NCI-H774 (cell line): ENCODE results near the gene KRTAP2-3.
"Not testable (repeated sequence)": the region's sequence is repeated elsewhere in the genome, so short reads cannot be mapped to it uniquely, and the experiment has no call there.

Experiments used
- DNase-seq: peaks from one replicate; lab custom pipeline; 2025; lab: John Stamatoyannopoulos, UW

KRTAP2-3 gene

GRCh38 chr17:41067281-41067680, 7.4 kb upstream of the KRTAP2-3 start:
- DNase-seq: no peak

- DNase-seq: no peak
Observed at GRCh38 chr17:41065829-41066624, 6.1 kb upstream of the KRTAP2-3 start, which contains the start of gene KRTAP2-4. KRTAP2-4 (minus strand) TSS chr17:41065879; CDS start chr17:41065845, 34 bp downstream.

GRCh38 chr17:41065016-41065689, 5.2 kb upstream of the KRTAP2-3 start:
- not testable (repeated sequence) for DNase-seq

GRCh38 chr17:41064301-41064700, 4.4 kb upstream of the KRTAP2-3 start:
- no peak for DNase-seq

GRCh38 chr17:41063449-41063848, 3.5 kb upstream of the KRTAP2-3 start:
- no peak for DNase-seq

GRCh38 chr17:41061964-41062363, 2.0 kb upstream of the KRTAP2-3 start:
- no peak for DNase-seq

- DNase-seq: not testable (repeated sequence)
Observed at GRCh38 chr17:41059276-41060051, 450 bp downstream of the KRTAP2-3 start.

GRCh38 chr17:41058741-41059140, 1.2 kb downstream of the KRTAP2-3 start:
- DNase-seq: no peak

GRCh38 chr17:41057547-41057946, 2.4 kb downstream of the KRTAP2-3 start:
- no peak for DNase-seq

- not testable (repeated sequence) for DNase-seq
Observed at GRCh38 chr17:41055130-41055529, 4.8 kb downstream of the KRTAP2-3 start, which contains the start of gene KRTAP2-2. KRTAP2-2 (minus strand) TSS chr17:41055230; CDS start chr17:41055211, 19 bp downstream.

GRCh38 chr17:41054556-41054955, 5.4 kb downstream of the KRTAP2-3 start:
- DNase-seq: not testable (repeated sequence)

- DNase-seq: no peak
Observed at GRCh38 chr17:41054025-41054424, 5.9 kb downstream of the KRTAP2-3 start.

GRCh38 chr17:41052566-41052965, 7.3 kb downstream of the KRTAP2-3 start:
- no peak for DNase-seq

GRCh38 chr17:41049110-41049509, 10.8 kb downstream of the KRTAP2-3 start:
- no peak for DNase-seq

- DNase-seq: no peak
Observed at GRCh38 chr17:41048441-41048840, 11.5 kb downstream of the KRTAP2-3 start.

GRCh38 chr17:41046735-41047465, 13.0 kb downstream of the KRTAP2-3 start, which contains the start of gene KRTAP2-1:
KRTAP2-1 (minus strand) TSS chr17:41047316; CDS start chr17:41047267, 49 bp downstream.
- DNase-seq: not testable (repeated sequence)

- no peak for DNase-seq
Observed at GRCh38 chr17:41042953-41043352, 17.0 kb downstream of the KRTAP2-3 start.

GRCh38 chr17:41040783-41041571, 18.9 kb downstream of the KRTAP2-3 start, which contains the start of gene KRTAP1-1:
KRTAP1-1 (minus strand) TSS chr17:41041450; CDS start chr17:41041397, 53 bp downstream.
- DNase-seq: peak; percentile 76

GRCh38 chr17:41037853-41038350, 22.0 kb downstream of the KRTAP2-3 start:
- DNase-seq: no peak

- peak; percentile 90 for DNase-seq
Observed at GRCh38 chr17:41034346-41034935, 25.5 kb downstream of the KRTAP2-3 start, which contains the start of gene KRTAP1-3. KRTAP1-3 (minus strand) TSS chr17:41034874; CDS start chr17:41034821, 53 bp downstream.
